Measurements from ENCODE around the gene NOC4L. TPM values are rescaled to one million over a fixed set of nuclear protein-coding genes. Genes with fewer than 3 reads are reported as not detected.

The NOC4L gene
- total RNA-seq, 2 experiments from 2014 or later = 31.0 to 47.6 TPM

GRCh38 chr12:132174015-132174838, 30.0 kb downstream of the NOC4L start:
- Histone ChIP-seq H4K20me1 (ENCODE audit: insufficient read depth, low read length) (no peaks in the 10 kb centered on the region), H3K36me3 (ENCODE audit: insufficient read depth, low read length) (no peaks in the 10 kb centered on the region), H3K9me2 (ENCODE audit: insufficient read depth, low read length) (no peaks in the 10 kb centered on the region), H3K9me3 (ENCODE audit: low read length) (no peaks in the 10 kb centered on the region), H3K4me3 (ENCODE audit: low read depth, low read length, poor library complexity, severe bottlenecking) (no peak overlapping the region), H3K4me1 (ENCODE audit: insufficient read depth, low read length, poor library complexity, severe bottlenecking) (peaks cover 14% of the 10 kb centered on the region), H3K27ac (ENCODE audit: low read depth, low read length, poor library complexity, severe bottlenecking) (no peak overlapping the region), H2AFZ (ENCODE audit: low read length) (no peak overlapping the region), H3K79me2 (ENCODE audit: insufficient read depth, low read depth, low read length) (no peaks in the 10 kb centered on the region), H3K4me2 (ENCODE audit: low read length) (no peak overlapping the region)
- no TSS peak for BruUV-seq (replicated peaks)
- CTCF ChIA-PET (ENCODE audit: unreplicated experiment) = no interaction called here
- intact Hi-C loops (cut with micrococcal nuclease; ENCODE audit: unreplicated experiment) = no loop called here
- no peak for DNase-seq (ENCODE audit: low spot score)
- POLR2A ChIA-PET = no interaction called here
- TF ChIP-seq EZH2phosphoT487 (IDR thresholded peaks at IDR 0.05; ENCODE audit: borderline replicate concordance, low read depth, low read length) = no peak
- no peak for TF ChIP-seq CTCF (conservative IDR thresholded peaks at IDR 0.05; ENCODE audit: low read length)

GRCh38 chr12:132174839-132175490, 30.7 kb downstream of the NOC4L start:
- Histone ChIP-seq H3K79me2 (ENCODE audit: insufficient read depth, low read depth, low read length) (no peaks in the 10 kb centered on the region), H3K4me1 (ENCODE audit: insufficient read depth, low read length, poor library complexity, severe bottlenecking) (peaks cover 14% of the 10 kb centered on the region), H3K9me2 (ENCODE audit: insufficient read depth, low read length) (no peaks in the 10 kb centered on the region), H3K36me3 (ENCODE audit: insufficient read depth, low read length) (no peaks in the 10 kb centered on the region), H2AFZ (ENCODE audit: low read length) (no peak overlapping the region), H3K4me2 (ENCODE audit: low read length) (no peak overlapping the region), H4K20me1 (ENCODE audit: insufficient read depth, low read length) (no peaks in the 10 kb centered on the region), H3K27ac (ENCODE audit: low read depth, low read length, poor library complexity, severe bottlenecking) (no peak overlapping the region), H3K9me3 (ENCODE audit: low read length) (no peaks in the 10 kb centered on the region), H3K4me3 (ENCODE audit: low read depth, low read length, poor library complexity, severe bottlenecking) (no peak overlapping the region)
- ChIA-PET CTCF (ENCODE audit: unreplicated experiment) (no interaction called here), POLR2A (no interaction called here)
- intact Hi-C loops (cut with micrococcal nuclease; ENCODE audit: unreplicated experiment) = no loop called here
- BruUV-seq (replicated peaks) = no TSS peak
- no peak for DNase-seq (ENCODE audit: low spot score)
- TF ChIP-seq CTCF (conservative IDR thresholded peaks at IDR 0.05; ENCODE audit: low read length) (no peak), EZH2phosphoT487 (IDR thresholded peaks at IDR 0.05; ENCODE audit: borderline replicate concordance, low read depth, low read length) (no peak)
